CD4-positive, alpha-beta T cell (primary cell): ENCODE results near the gene PLOD3. TPM values are rescaled to one million over a fixed set of nuclear protein-coding genes. Genes with fewer than 3 reads are reported as not detected.

Experiments
- ATAC-seq: fragments of 200-7000 bp; cut with Tn5 transposase; one replicate; pipeline ENCODE4 v1.10.0; 2022; ENCODE audit warnings: mild to moderate bottlenecking; ENCODE audit not compliant: poor library complexity
- CTCF ChIA-PET: fragments of 350-600 bp; sonication (Branson Sonifier 250); formaldehyde crosslinking; loops from one replicate; lab custom pipeline; 2021; ENCODE audit warnings: antibody characterized with exemption, inconsistent platforms; lab: Charles Lee
- POLR2A ChIA-PET: fragments of 350-600 bp; sonication (Branson Sonifier 250); formaldehyde crosslinking; loops from one replicate; lab custom pipeline; 2021; ENCODE audit warnings: antibody characterized with exemption, inconsistent platforms; lab: Charles Lee
- DNase-seq, 14 experiments: peaks; one replicate each; pipeline ENCODE4 v3.0.0-alpha.2; 2013 to 2020; ENCODE audit warnings: mixed read lengths in 2 of 14
- H3K27ac ChIP-seq, 2 donors: one replicate each; pipeline versions ENCODE4 v1.5.1 to v1.7.0; 2013; ENCODE audit warnings: low read length in 2 of 2, low read depth in 1 of 2, mild to moderate bottlenecking in 1 of 2
- H3K27me3 ChIP-seq, 2 experiments: 1 replicate in 1 of 2; 2 replicates in 1 of 2; pipeline versions ENCODE4 v1.6.1 to v1.7.0; 2013; ENCODE audit warnings: low read length in 2 of 2, control low read depth in 1 of 2, mild to moderate bottlenecking in 1 of 2, moderate library complexity in 1 of 2; ENCODE audit not compliant: insufficient read depth in 2 of 2, control insufficient read depth in 1 of 2
- H3K36me3 ChIP-seq: one replicate; pipeline ENCODE4 v1.6.1; 2013; ENCODE audit warnings: low read length, control low read depth; ENCODE audit not compliant: insufficient read depth
- H3K4me1 ChIP-seq: one replicate; pipeline ENCODE4 v1.6.1; 2013; ENCODE audit warnings: low read length, control low read depth; ENCODE audit not compliant: insufficient read depth
- H3K4me3 ChIP-seq: one replicate; pipeline ENCODE4 v1.5.1; 2013; ENCODE audit warnings: mild to moderate bottlenecking, low read length, moderate library complexity
- H3K9me3 ChIP-seq, 2 experiments: 1 replicate in 1 of 2; 2 replicates in 1 of 2; pipeline versions ENCODE4 v1.6.1 to v1.7.0; 2013; ENCODE audit warnings: low read length in 2 of 2, mild to moderate bottlenecking in 2 of 2, control low read depth in 1 of 2, moderate library complexity in 1 of 2; ENCODE audit not compliant: control insufficient read depth in 1 of 2, insufficient read depth in 1 of 2
- H3K27ac Mint-ChIP-seq: one replicate; pipeline ENCODE4 v1.8.0; 2020; ENCODE audit warnings: mixed read lengths
- H3K27me3 Mint-ChIP-seq: one replicate; pipeline ENCODE4 v1.8.0; 2021; ENCODE audit warnings: mixed read lengths
- H3K36me3 Mint-ChIP-seq: one replicate; pipeline ENCODE4 v1.8.0; 2021; ENCODE audit warnings: low read depth, mixed read lengths
- H3K4me1 Mint-ChIP-seq: one replicate; pipeline ENCODE4 v1.8.0; 2021; ENCODE audit warnings: low read depth, mixed read lengths
- H3K4me3 Mint-ChIP-seq: one replicate; pipeline ENCODE4 v1.8.0; 2020; ENCODE audit warnings: mild to moderate bottlenecking, mixed read lengths
- H3K9me3 Mint-ChIP-seq: one replicate; pipeline ENCODE4 v1.8.0; 2020; ENCODE audit warnings: mixed read lengths
- intact Hi-C, 2 experiments: fragments of 100-400 bp; cut with DNase I in 1 of 2; cut with micrococcal nuclease in 1 of 2; formaldehyde crosslinking; loops; one replicate each; pipeline versions ENCODE4 v1.15.1 to v1.9.0; 2023 to 2025; cut with DNase I, micrococcal nuclease
- total RNA-seq, 174 experiments: library from RNA in 2 of 174; stranded (reverse) in 2 of 174; gene quantifications; one replicate each; pipeline ENCODE4 v1.2.3 and lab custom pipeline; 2021 to 2026
- TF ChIP-seq, protein P1 (sequence below): fragments of 200-600 bp; IDR thresholded peaks from one replicate; pipeline ENCODE4 v1.8.0; 2022; ENCODE audit warnings: antibody characterized with exemption, mild to moderate bottlenecking

PLOD3 gene
- total RNA-seq, 2 experiments from 2014 or later, result 13.8 to 15.9 TPM

DNA sequence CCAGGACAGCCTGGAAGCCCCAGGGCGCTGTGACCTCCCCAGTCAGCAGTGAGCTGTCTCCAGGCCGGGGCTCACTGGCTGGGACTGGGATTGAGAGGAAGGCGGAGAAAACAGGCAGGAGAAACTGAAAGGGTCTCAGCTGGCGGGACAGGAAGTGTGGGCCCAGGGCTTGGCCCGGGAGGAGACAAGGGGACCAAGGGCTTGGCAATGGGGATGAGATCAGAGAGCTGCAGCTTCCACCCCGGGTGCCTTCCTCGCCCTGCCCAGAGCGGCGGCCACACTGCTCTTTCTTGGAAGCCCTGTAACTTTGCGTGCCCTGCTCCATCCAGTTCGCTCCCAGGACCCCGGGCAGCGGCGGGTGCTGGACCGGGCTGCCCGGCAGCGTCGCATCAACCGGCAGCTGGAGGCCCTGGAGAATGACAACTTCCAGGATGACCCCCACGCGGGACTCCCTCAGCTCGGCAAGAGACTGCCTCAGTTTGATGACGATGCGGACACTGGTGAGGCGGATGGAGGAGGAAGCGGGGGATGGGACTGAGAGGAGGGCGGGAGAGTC lies 5.0 kb upstream of the PLOD3 start:
- no peaks in the 10 kb centered on the region for H3K9me3 Mint-ChIP-seq
- H3K27ac Mint-ChIP-seq, result no peak overlapping the region
- TF ChIP-seq, protein P1, sequence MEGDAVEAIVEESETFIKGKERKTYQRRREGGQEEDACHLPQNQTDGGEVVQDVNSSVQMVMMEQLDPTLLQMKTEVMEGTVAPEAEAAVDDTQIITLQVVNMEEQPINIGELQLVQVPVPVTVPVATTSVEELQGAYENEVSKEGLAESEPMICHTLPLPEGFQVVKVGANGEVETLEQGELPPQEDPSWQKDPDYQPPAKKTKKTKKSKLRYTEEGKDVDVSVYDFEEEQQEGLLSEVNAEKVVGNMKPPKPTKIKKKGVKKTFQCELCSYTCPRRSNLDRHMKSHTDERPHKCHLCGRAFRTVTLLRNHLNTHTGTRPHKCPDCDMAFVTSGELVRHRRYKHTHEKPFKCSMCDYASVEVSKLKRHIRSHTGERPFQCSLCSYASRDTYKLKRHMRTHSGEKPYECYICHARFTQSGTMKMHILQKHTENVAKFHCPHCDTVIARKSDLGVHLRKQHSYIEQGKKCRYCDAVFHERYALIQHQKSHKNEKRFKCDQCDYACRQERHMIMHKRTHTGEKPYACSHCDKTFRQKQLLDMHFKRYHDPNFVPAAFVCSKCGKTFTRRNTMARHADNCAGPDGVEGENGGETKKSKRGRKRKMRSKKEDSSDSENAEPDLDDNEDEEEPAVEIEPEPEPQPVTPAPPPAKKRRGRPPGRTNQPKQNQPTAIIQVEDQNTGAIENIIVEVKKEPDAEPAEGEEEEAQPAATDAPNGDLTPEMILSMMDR, result no peak
- Histone ChIP-seq H3K27me3 (no peaks in the 10 kb centered on the region), H3K36me3 (peaks cover 46% of the 10 kb centered on the region), H3K4me1 (peaks cover 31% of the 10 kb centered on the region), H3K4me3 (no peak overlapping the region), H3K9me3 (no peaks in the 10 kb centered on the region), H3K27ac (no peak overlapping the region)
- DNase-seq (no peak), ATAC-seq (no peak)
- no peak overlapping the region for H3K4me3 Mint-ChIP-seq
- H3K27me3 Mint-ChIP-seq, result no peaks in the 10 kb centered on the region
- peaks cover 58% of the 10 kb centered on the region for H3K36me3 Mint-ChIP-seq
- H3K4me1 Mint-ChIP-seq, result peaks cover 28% of the 10 kb centered on the region
- ChIA-PET CTCF (interaction anchor here (1.3 kb wide), 1 partner anchor 21 kb away, joined by 3 read pairs; no protein-coding TSS in a partner anchor), POLR2A (interaction anchor here (1.2 kb wide), 1 partner anchor 22 kb away, joined by 5 read pairs; the partner anchor contains the start of gene FIS1)
- intact Hi-C loops, result no loop called here

DNA sequence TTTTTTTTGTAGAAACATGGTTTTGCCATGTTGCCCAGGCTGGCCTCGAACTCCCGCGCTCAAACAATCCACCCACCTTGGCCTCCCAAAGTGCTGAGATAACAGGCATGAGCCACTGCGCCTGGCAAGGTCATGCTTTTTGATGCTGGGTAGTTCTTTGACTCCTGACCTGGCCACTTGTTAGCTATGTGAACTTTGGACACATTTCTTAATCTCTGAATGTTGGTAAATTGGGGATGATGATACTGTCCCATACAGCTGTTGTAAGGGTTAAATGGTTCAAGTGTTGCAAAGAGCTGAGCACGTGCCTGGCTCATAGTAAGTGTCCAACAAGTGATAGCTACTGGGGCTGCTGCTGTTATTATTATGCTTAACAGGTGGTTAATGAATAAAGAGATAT lies 2.9 kb upstream of the PLOD3 start:
- Mint-ChIP-seq H3K9me3 (no peaks in the 10 kb centered on the region), H3K4me1 (peaks cover 38% of the 10 kb centered on the region), H3K36me3 (peaks cover 61% of the 10 kb centered on the region), H3K27ac (no peak overlapping the region), H3K4me3 (peak overlapping the region; percentile 57), H3K27me3 (no peaks in the 10 kb centered on the region)
- intact Hi-C loops, result no loop called here
- POLR2A ChIA-PET, result interaction anchor here (1.1 kb wide), 1 partner anchor 24 kb away, joined by 6 read pairs; no protein-coding TSS in a partner anchor
- Histone ChIP-seq H3K36me3 (peaks cover 36% of the 10 kb centered on the region), H3K4me3 (no peak overlapping the region), H3K27ac (no peak overlapping the region), H3K9me3 (no peaks in the 10 kb centered on the region), H3K27me3 (no peaks in the 10 kb centered on the region), H3K4me1 (peaks cover 47% of the 10 kb centered on the region)
- DNase-seq (no peak), ATAC-seq (no peak)
- TF ChIP-seq, protein P1, result no peak
- CTCF ChIA-PET, result interaction anchor here (1.3 kb wide), 1 partner anchor 24 kb away, joined by 5 read pairs; no protein-coding TSS in a partner anchor

DNA sequence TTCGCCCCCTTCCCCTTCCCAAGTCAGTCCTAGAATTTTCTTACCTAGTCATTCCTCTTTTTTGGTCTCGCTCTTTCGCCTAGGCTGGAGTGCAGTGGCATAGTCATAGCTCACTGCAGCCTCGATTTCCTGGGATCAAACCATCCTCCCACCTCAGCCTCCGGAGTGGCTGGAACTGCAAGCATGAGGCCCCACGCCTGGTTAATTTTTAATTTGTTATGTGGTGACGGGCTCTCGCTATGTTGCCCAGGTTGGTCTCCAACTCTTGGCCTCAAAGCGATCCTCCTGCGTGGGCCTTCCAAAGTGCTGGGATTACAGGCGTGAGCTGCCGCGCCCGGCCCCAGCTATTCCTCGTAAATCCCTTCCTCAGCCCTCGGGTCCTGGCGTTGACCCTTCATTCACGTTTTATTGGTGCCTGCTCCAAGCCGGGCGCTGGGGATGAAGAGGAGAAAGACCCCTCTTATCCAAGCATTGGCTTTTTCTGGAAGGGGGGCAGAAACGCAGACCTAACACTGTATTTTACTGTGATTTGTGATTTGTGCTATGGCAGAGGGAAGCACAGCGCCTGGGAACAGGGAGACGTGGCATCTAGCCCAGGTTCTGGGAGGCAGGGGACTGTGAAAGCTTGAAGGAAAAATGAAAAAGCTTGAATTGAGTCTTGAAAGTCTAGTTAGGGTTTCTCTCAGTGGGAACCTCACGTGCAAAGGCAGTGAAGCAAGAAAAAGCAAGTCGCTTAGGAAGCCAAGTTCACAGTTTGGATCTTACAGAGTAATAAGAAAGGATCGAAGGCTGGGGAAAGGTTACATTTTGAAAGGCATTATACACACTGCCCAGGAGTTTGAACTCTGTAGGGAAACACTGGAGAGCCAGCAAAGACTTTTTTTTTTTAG lies 1.1 kb upstream of the PLOD3 start:
- no peaks in the 10 kb centered on the region for H3K9me3 Mint-ChIP-seq
- H3K36me3 ChIP-seq, result peaks cover 30% of the 10 kb centered on the region
- intact Hi-C loops, result loop anchor here (1.0 to 10.0 kb wide), 4 partner anchors 26 to 324 kb away; partner anchors contain the start of gene ACHE (in 1 of the 2)

More for the DNA sequence above, 1.1 kb upstream of the PLOD3 start:
- H3K9me3 ChIP-seq, result no peaks in the 10 kb centered on the region
- CTCF ChIA-PET, result interaction anchor here (0.6 to 3.0 kb wide), 6 partner anchors 26 to 76 kb away, joined by 3 to 39 read pairs (median 3); partner anchors contain the start of gene FIS1
- H3K4me3 Mint-ChIP-seq, result peak overlapping the region; percentile 95
- TF ChIP-seq, protein P1, result no peak
- H3K27ac ChIP-seq, result peak overlapping the region; percentile 35 to 69
- peak overlapping the region; percentile 87 for H3K27ac Mint-ChIP-seq
- peaks cover 38% of the 10 kb centered on the region for H3K4me1 Mint-ChIP-seq
- H3K27me3 ChIP-seq, result no peaks in the 10 kb centered on the region
- H3K4me1 ChIP-seq, result peaks cover 47% of the 10 kb centered on the region
- POLR2A ChIA-PET, result interaction anchor here (0.7 to 3.3 kb wide), 24 partner anchors 9 to 1719 kb away, joined by 3 to 55 read pairs (median 4); partner anchors contain the start of genes CLDN15, FIS1, IFT22 and MOSPD3
- H3K36me3 Mint-ChIP-seq, result peaks cover 50% of the 10 kb centered on the region
- DNase-seq (no peak), ATAC-seq (peak; percentile 8)
- peak overlapping the region; percentile 83 for H3K4me3 ChIP-seq
- no peaks in the 10 kb centered on the region for H3K27me3 Mint-ChIP-seq
